ENCODE measurements around the gene PRPF8. TPM values are rescaled to one million over a fixed set of nuclear protein-coding genes. Genes with fewer than 3 reads are reported as not detected.

The PRPF8 gene
- total and polyA plus RNA-seq, 10 of the 15 experiments (the other 5 are each of a cell fraction or from before 2014, with no cell fraction given): 77.2 to 337 (median 162) TPM

DNA sequence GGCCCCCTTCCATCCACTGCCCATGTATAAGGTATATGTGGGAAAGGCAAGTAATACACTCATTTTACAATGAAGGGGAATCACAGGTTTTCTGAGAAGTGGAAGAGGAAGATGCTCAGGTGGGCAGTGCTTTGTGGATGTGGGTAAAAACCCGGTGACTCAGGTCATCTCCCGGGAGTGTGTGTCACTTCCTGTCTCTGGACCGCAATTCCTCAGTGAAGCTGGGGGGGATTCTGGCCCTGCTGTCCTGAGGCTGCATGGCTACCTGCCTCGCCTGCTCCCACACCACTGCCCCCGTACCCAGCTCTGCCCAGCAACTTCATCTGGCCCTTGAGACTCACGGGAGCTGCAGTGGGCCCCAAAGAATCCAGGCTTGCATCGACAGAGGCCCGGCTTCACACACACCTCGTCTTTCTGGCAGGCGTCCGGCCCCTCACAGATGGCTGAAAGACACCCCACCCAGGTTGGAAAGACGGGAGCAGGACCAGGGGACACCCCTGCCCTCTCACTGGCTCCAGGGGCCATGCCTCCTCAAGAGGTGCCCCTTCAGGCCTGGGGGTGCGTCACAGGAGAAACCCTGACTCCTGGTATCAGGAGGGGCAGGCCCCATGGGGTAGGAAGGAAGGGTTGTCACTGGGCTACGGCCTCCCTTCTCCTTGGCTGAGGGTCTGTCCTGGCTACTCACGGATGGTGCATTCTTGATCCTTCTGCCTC, 40.0 kb downstream of the PRPF8 start (continued):
- TF ChIP-seq MTA2 (IDR thresholded peaks at IDR 0.05; ENCODE audit: low read depth) (0 out of 2 replicates have a peak, but pooled peaks have one; percentile 47), RUNX3 (IDR thresholded peaks at IDR 0.05; ENCODE audit: low read length) (peak; percentile 95), ZBED1 (IDR thresholded peaks at IDR 0.05; ENCODE audit: borderline replicate concordance) (no peak), ZSCAN29 (IDR thresholded peaks at IDR 0.05) (no peak), ZNF687 (IDR thresholded peaks at IDR 0.05) (peak; percentile 43), IKZF1 (conservative IDR thresholded peaks at IDR 0.05) (peak; percentile 88), NFIC (IDR thresholded peaks at IDR 0.05; ENCODE audit: low read depth, low read length) (no peak; the same call in 1 of the 2 replicates), CBFB (IDR thresholded peaks at IDR 0.05; ENCODE audit: low read depth) (peak; percentile 81; the same call in 1 of the 2 replicates), MEF2B (IDR thresholded peaks at IDR 0.05; ENCODE audit: partially characterized antibody, poor library complexity, severe bottlenecking) (peak; percentile 62), RELB (IDR thresholded peaks at IDR 0.05; ENCODE audit: low read depth) (peak; percentile 81), CREM (IDR thresholded peaks at IDR 0.05; ENCODE audit: low read depth) (peak; percentile 85), IRF4 (IDR thresholded peaks at IDR 0.05; ENCODE audit: low read depth, low read length) (peak; percentile 64; the same call in 1 of the 2 replicates), CTCF (IDR thresholded peaks at IDR 0.05 in 2 of 3, conservative IDR thresholded peaks at IDR 0.05 in 1 of 3; ENCODE audit: control insufficient read depth in 2 of 3, extremely low read depth in 1 of 3, insufficient read depth in 1 of 3, low read depth in 3 of 3, low read length in 3 of 3) (no peak), PAX8 (IDR thresholded peaks at IDR 0.05) (no peak), LARP7 (IDR thresholded peaks at IDR 0.05) (no peak), SMAD5 (IDR thresholded peaks at IDR 0.05; ENCODE audit: low read depth) (no peak; the same call in 1 of the 2 replicates), JUND (IDR thresholded peaks at IDR 0.05; ENCODE audit: low read depth, low read length) (peak; percentile 7; the same call in 1 of the 2 replicates), CREB1 (IDR thresholded peaks at IDR 0.05; ENCODE audit: low read depth) (peak; percentile 67; the same call in 1 of the 2 replicates), BHLHE40 (IDR thresholded peaks at IDR 0.05; ENCODE audit: borderline replicate concordance in 1 of 2, low read depth in 2 of 2, low read length in 1 of 2) (peak in 1 of 2 experiments; percentile 54; a peak in 1 of 4 replicates)
- TF ChIP-seq, protein P1, sequence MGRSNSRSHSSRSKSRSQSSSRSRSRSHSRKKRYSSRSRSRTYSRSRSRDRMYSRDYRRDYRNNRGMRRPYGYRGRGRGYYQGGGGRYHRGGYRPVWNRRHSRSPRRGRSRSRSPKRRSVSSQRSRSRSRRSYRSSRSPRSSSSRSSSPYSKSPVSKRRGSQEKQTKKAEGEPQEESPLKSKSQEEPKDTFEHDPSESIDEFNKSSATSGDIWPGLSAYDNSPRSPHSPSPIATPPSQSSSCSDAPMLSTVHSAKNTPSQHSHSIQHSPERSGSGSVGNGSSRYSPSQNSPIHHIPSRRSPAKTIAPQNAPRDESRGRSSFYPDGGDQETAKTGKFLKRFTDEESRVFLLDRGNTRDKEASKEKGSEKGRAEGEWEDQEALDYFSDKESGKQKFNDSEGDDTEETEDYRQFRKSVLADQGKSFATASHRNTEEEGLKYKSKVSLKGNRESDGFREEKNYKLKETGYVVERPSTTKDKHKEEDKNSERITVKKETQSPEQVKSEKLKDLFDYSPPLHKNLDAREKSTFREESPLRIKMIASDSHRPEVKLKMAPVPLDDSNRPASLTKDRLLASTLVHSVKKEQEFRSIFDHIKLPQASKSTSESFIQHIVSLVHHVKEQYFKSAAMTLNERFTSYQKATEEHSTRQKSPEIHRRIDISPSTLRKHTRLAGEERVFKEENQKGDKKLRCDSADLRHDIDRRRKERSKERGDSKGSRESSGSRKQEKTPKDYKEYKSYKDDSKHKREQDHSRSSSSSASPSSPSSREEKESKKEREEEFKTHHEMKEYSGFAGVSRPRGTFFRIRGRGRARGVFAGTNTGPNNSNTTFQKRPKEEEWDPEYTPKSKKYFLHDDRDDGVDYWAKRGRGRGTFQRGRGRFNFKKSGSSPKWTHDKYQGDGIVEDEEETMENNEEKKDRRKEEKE (IDR thresholded peaks at IDR 0.05): no peak
